AG09309 (cell line): ENCODE data around the gene TCF25.

ENCODE experiments used
- DNase-seq: peaks from one replicate; pipeline ENCODE4 v3.0.0-alpha.2; 2010; ENCODE audit warnings: low read depth
- H3K4me3 ChIP-seq: 2 replicates; pipeline ENCODE4 v1.5.1; 2011; ENCODE audit warnings: mild to moderate bottlenecking, low read depth, low read length, moderate library complexity; ENCODE audit not compliant: control insufficient read depth
- CTCF ChIP-seq: IDR thresholded peaks from 2 replicates; pipeline ENCODE4 v1.5.1; 2011; ENCODE audit warnings: mild to moderate bottlenecking, low read depth, low read length, inconsistent platforms; ENCODE audit not compliant: insufficient read depth, control insufficient read depth; ENCODE audit errors: missing control alignments

Gene TCF25

GRCh38 chr16:89883346-89884040 lies 10.1 kb downstream of the TCF25 start:
- DNase-seq, result no peak
- no peak overlapping the region for H3K4me3 ChIP-seq
- no peak for TF ChIP-seq CTCF

GRCh38 chr16:89884041-89884421 lies 10.6 kb downstream of the TCF25 start:
- no peak for TF ChIP-seq CTCF
- no peak overlapping the region for H3K4me3 ChIP-seq
- no peak for DNase-seq

- no peak for TF ChIP-seq CTCF
- H3K4me3 ChIP-seq, result no peak overlapping the region
- DNase-seq, result no peak
These were observed 13.9 kb downstream of the TCF25 start for GRCh38 chr16:89887243-89887642.

GRCh38 chr16:89890200-89890599 lies 16.8 kb downstream of the TCF25 start:
- TF ChIP-seq CTCF, result no peak
- DNase-seq, result no peak
- no peak overlapping the region for H3K4me3 ChIP-seq

- DNase-seq, result no peak
- no peak for TF ChIP-seq CTCF
- H3K4me3 ChIP-seq, result no peak overlapping the region
These were observed 17.7 kb downstream of the TCF25 start for GRCh38 chr16:89890886-89891657.

GRCh38 chr16:89892055-89892630 lies 18.8 kb downstream of the TCF25 start:
- TF ChIP-seq CTCF, result no peak
- no peak for DNase-seq
- no peak overlapping the region for H3K4me3 ChIP-seq
